Gastrocnemius medialis (tissue), 4 donors: ENCODE results near the gene GIGYF2. TPM values are rescaled to one million over a fixed set of nuclear protein-coding genes. Genes with fewer than 3 reads are reported as not detected.

Source experiments
- ATAC-seq, 2 donors: fragments of 150-250 bp; one replicate each; pipeline ENCODE4 v1.9.1; 2016
- DNase-seq, 2 donors: peaks; one replicate each; pipeline ENCODE4 v3.0.0-alpha.2; 2019
- H3K27ac ChIP-seq, 4 donors: fragments of 200-600 bp; sonication (generic); 1 replicate in 1 of 4; 2 replicates in 3 of 4; pipeline ENCODE4 v1.5.1; 2016 to 2018; ENCODE audit warnings: mild to moderate bottlenecking in 2 of 4, moderate library complexity in 1 of 4
- H3K27me3 ChIP-seq, 3 donors: fragments of 200-600 bp; sonication (generic) in 2 of 3; 1 replicate in 1 of 3; 2 replicates in 2 of 3; pipeline versions ENCODE4 v1.5.1 to v1.6.0; 2016 to 2019; ENCODE audit warnings: mild to moderate bottlenecking in 1 of 3, moderate library complexity in 1 of 3
- H3K36me3 ChIP-seq, 2 donors: fragments of 200-600 bp; sonication (generic) in 1 of 2; one replicate each; pipeline ENCODE4 v1.5.1; 2017 to 2018
- H3K4me1 ChIP-seq, 2 donors: fragments of 200-600 bp; sonication (generic) in 1 of 2; one replicate each; pipeline ENCODE4 v1.5.1; 2016 to 2017; ENCODE audit warnings: mild to moderate bottlenecking in 2 of 2
- H3K4me3 ChIP-seq, 4 donors: fragments of 200-600 bp; sonication (generic) in 3 of 4; 1 replicate in 1 of 4; 2 replicates in 3 of 4; pipeline ENCODE4 v1.5.1; 2016 to 2019; ENCODE audit warnings: mild to moderate bottlenecking in 2 of 4
- H3K9me3 ChIP-seq, 3 donors: fragments of 200-600 bp; sonication (generic) in 2 of 3; 1 replicate in 1 of 3; 2 replicates in 2 of 3; pipeline ENCODE4 v1.5.1; 2016 to 2019
- CTCF ChIP-seq, 5 experiments: fragments of 450-650 bp in 3 of 5; fragments of 200-600 bp in 2 of 5; sonication (generic) in 2 of 5; IDR thresholded peaks in 4 of 5; conservative IDR thresholded peaks in 1 of 5; 1 replicate in 4 of 5; 2 replicates in 1 of 5; pipeline ENCODE4 v1.5.1; 2016 to 2019; ENCODE audit warnings: antibody characterized with exemption in 5 of 5, mild to moderate bottlenecking in 3 of 5, moderate library complexity in 3 of 5
- POLR2A ChIP-seq, 2 donors: fragments of 450-650 bp; IDR thresholded peaks; one replicate each; pipeline ENCODE4 v1.6.1; 2017; ENCODE audit warnings: antibody characterized with exemption in 2 of 2, mild to moderate bottlenecking in 2 of 2, moderate library complexity in 2 of 2
- in situ Hi-C, 4 donors: fragments of 200-750 bp; cut with MboI; loops; one replicate each; pipeline versions ENCODE4 v1.15.0 to v1.8.0; 2017; ENCODE audit warnings: low sequenced_read_pairs in 4 of 4
- intact Hi-C: fragments of 100-400 bp; cut with DNase I; formaldehyde crosslinking; loops from one replicate; pipeline ENCODE4 v1.15.1; 2023; ENCODE audit warnings: low total_unique reads
- total RNA-seq, 4 donors: library from RNA; depleted of rRNA; stranded (reverse); fragments of >200 nt; gene quantifications; one replicate each; pipeline versions ENCODE4 v1.1.0 to v1.2.3, GENCODE V29; 2016

The GIGYF2 gene
- total RNA-seq, 4 donors from 2014 or later: 55.7 to 87.8 (median 66.1) TPM

- intact Hi-C loops: no loop called here
- ATAC-seq: no peak
- no peak for DNase-seq
- H3K27me3 ChIP-seq: no peaks in the 10 kb centered on the region
- no peak overlapping the region for H3K4me3 ChIP-seq
- H3K9me3 ChIP-seq: no peaks in the 10 kb centered on the region
- no peak for TF ChIP-seq POLR2A (IDR thresholded peaks at IDR 0.05)
- TF ChIP-seq CTCF (IDR thresholded peaks at IDR 0.05 in 4 of 5, conservative IDR thresholded peaks at IDR 0.05 in 1 of 5): no peak
- in situ Hi-C loops: no loop called here
- peaks cover 6 to 9% of the 10 kb centered on the region in 2 donors for H3K4me1 ChIP-seq
- no peaks in the 10 kb centered on the region for H3K36me3 ChIP-seq
- H3K27ac ChIP-seq: no peak overlapping the region
Observed at GRCh38 chr2:232777276-232777675, 80.1 kb downstream of the GIGYF2 start.

- intact Hi-C loops (no loop called here), in situ Hi-C loops (no loop called here)
- no peak for TF ChIP-seq POLR2A (IDR thresholded peaks at IDR 0.05)
- no peak for TF ChIP-seq CTCF (IDR thresholded peaks at IDR 0.05 in 4 of 5, conservative IDR thresholded peaks at IDR 0.05 in 1 of 5)
- Histone ChIP-seq H3K4me1 (peaks cover 6 to 9% of the 10 kb centered on the region in 2 donors), H3K27ac (no peak overlapping the region), H3K4me3 (no peak overlapping the region), H3K36me3 (no peaks in the 10 kb centered on the region), H3K9me3 (no peaks in the 10 kb centered on the region), H3K27me3 (no peaks in the 10 kb centered on the region)
- DNase-seq (no peak), ATAC-seq (no peak)
Observed at GRCh38 chr2:232779465-232779864, 82.3 kb downstream of the GIGYF2 start.

GRCh38 chr2:232779934-232780333 is 82.8 kb downstream of the GIGYF2 start:
- intact Hi-C loops (no loop called here), in situ Hi-C loops (no loop called here)
- H3K36me3 ChIP-seq: no peaks in the 10 kb centered on the region
- no peaks in the 10 kb centered on the region for H3K27me3 ChIP-seq
- H3K4me1 ChIP-seq: peaks cover 6 to 9% of the 10 kb centered on the region in 2 donors
- no peaks in the 10 kb centered on the region for H3K9me3 ChIP-seq
- H3K27ac ChIP-seq: no peak overlapping the region
- TF ChIP-seq CTCF (IDR thresholded peaks at IDR 0.05 in 4 of 5, conservative IDR thresholded peaks at IDR 0.05 in 1 of 5) (no peak), POLR2A (IDR thresholded peaks at IDR 0.05) (no peak)
- DNase-seq: no peak
- ATAC-seq: no peak
- H3K4me3 ChIP-seq: no peak overlapping the region

- in situ Hi-C loops (no loop called here), intact Hi-C loops (no loop called here)
- Histone ChIP-seq H3K27ac (no peak overlapping the region), H3K9me3 (no peaks in the 10 kb centered on the region), H3K27me3 (no peaks in the 10 kb centered on the region), H3K4me3 (no peak overlapping the region), H3K4me1 (peaks cover 6 to 9% of the 10 kb centered on the region in 2 donors), H3K36me3 (no peaks in the 10 kb centered on the region)
- no peak for TF ChIP-seq CTCF (IDR thresholded peaks at IDR 0.05 in 4 of 5, conservative IDR thresholded peaks at IDR 0.05 in 1 of 5)
- no peak for TF ChIP-seq POLR2A (IDR thresholded peaks at IDR 0.05)
- DNase-seq (no peak), ATAC-seq (no peak)
Observed at GRCh38 chr2:232781765-232782164, 84.6 kb downstream of the GIGYF2 start.

- no peak for ATAC-seq
- H3K27ac ChIP-seq: no peak overlapping the region
- in situ Hi-C loops: no loop called here
- no peak for DNase-seq
- no peaks in the 10 kb centered on the region for H3K9me3 ChIP-seq
- peaks cover 6 to 9% of the 10 kb centered on the region in 2 donors for H3K4me1 ChIP-seq
- intact Hi-C loops: no loop called here
- H3K27me3 ChIP-seq: no peaks in the 10 kb centered on the region
- TF ChIP-seq POLR2A (IDR thresholded peaks at IDR 0.05) (no peak), CTCF (IDR thresholded peaks at IDR 0.05 in 4 of 5, conservative IDR thresholded peaks at IDR 0.05 in 1 of 5) (no peak)
- H3K4me3 ChIP-seq: no peak overlapping the region
- peaks cover 4 to 15% of the 10 kb centered on the region in 2 donors for H3K36me3 ChIP-seq
Observed at GRCh38 chr2:232783278-232783677, 86.1 kb downstream of the GIGYF2 start.
